Activated effector memory CD4-positive, alpha-beta T cell treated with Interleukin-2 at 50 U/mL for 16 hours (primary cell): ENCODE results near the gene FKBP5.

ENCODE experiments used
- DNase-seq: peaks from one replicate; pipeline ENCODE4 v3.0.0-alpha.2; 2020

FKBP5 gene

GRCh38 chr6:35534407-35535170 lies 154.1 kb downstream of the FKBP5 start:
- no peak for DNase-seq

DNA sequence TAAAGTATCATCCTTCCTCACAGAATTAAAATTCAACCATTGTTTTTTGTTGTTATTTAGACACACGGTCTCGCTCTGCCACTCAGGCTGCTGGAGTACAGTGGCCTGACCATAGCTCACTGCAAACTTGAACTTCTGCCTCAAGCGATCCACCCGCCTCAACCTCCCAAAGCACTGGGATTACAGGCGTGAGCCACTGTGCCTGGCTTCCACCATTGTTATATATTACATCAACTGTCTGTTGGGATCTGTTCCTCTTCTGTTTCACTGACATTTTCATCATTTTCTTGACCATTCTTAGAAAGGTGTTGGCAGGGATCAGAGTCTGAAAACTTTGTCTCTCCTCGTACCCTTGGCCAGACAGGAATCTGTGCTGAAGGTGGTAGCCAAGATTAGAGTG lies 154.7 kb downstream of the FKBP5 start:
- no peak for DNase-seq

DNA sequence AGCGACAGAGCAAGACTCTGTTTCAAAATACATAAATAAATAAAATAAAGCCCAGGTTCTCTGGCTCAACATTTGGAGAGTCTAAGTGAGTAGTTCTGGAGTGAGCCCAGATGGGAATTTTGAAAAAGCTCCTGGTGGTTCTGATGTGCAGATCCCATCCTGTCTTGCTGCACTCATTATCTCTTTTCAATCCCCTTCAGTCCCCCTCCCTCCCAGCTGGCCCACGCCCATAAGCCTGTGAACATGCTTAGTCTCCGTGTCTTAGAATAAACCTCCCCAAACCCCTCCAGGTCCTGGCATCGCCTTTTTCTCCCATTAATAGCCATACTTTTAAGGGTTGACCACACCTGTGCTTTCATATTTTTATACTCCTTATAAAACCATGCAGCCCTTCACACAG lies 156.6 kb downstream of the FKBP5 start:
- no peak for DNase-seq

DNA sequence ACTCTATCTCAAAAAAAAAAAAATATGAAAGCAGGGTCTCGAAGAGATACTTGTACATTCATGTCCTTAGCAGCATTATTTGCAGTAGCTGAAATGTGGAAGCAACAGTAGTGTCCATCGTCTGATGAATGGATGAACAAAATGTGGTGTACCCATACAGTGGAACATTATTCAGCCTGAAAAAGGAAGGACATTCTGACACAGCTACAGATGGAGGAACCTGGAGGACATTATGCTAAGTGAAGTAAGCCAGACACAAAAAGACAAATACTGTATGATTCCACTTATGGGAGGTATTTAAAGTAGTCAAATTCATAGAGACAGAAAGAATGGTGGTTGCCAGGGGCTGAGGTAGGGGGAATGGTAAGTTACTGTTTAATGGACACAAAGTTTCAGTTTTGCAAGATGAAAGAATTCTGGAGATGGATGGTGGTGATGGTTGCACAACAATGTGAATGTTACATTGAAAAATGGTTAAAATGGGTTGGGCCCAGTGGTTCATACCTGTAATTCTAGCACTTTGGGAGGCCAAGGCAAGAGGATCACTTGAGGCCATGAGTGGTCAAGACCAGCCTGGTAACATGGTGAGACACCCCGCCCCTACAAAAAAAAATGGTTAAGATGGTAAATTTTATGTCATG lies 164.2 kb downstream of the FKBP5 start:
- DNase-seq = no peak
